A673 (cell line): Measurements from ENCODE around the gene ADAT3.

Source experiments
- EZH2 ChIP-seq: fragments of 200-600 bp; sonication (generic); IDR thresholded peaks from 2 replicates; pipeline ENCODE4 v1.6.1; 2017; ENCODE audit warnings: borderline replicate concordance, low read depth, mild to moderate bottlenecking, mixed read lengths, antibody characterized with exemption, low read length; ENCODE audit not compliant: poor library complexity, severe bottlenecking
- TF ChIP-seq, protein P1 (sequence below): fragments of 300-800, 200-600 bp; sonication (generic); conservative IDR thresholded peaks from 2 replicates; pipeline ENCODE4 v1.5.1; 2017; ENCODE audit warnings: low read depth, mild to moderate bottlenecking, antibody characterized with exemption, low read length, moderate library complexity, mixed read lengths

DNA sequence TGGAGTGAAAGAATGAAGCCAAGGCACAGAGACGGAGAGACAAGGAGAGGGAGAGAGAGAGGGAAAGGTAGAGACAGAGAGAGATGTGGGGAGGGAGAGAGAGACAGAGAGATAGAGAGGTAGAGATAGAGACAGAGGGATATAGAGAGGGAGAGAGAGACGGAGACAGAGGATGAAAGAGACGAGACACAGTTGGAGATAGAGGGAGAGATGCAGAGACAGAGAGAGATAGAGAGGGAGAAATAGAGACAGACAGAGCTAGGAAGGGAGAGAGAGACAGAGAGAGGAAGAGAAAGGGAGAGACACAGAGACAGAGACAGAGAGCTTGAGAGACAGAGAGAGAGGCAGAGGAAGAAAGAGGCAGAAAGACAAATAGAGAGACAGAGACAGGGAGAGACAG, 31.2 kb downstream of the ADAT3 start:
- TF ChIP-seq, protein P1, sequence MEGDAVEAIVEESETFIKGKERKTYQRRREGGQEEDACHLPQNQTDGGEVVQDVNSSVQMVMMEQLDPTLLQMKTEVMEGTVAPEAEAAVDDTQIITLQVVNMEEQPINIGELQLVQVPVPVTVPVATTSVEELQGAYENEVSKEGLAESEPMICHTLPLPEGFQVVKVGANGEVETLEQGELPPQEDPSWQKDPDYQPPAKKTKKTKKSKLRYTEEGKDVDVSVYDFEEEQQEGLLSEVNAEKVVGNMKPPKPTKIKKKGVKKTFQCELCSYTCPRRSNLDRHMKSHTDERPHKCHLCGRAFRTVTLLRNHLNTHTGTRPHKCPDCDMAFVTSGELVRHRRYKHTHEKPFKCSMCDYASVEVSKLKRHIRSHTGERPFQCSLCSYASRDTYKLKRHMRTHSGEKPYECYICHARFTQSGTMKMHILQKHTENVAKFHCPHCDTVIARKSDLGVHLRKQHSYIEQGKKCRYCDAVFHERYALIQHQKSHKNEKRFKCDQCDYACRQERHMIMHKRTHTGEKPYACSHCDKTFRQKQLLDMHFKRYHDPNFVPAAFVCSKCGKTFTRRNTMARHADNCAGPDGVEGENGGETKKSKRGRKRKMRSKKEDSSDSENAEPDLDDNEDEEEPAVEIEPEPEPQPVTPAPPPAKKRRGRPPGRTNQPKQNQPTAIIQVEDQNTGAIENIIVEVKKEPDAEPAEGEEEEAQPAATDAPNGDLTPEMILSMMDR: no peak
- no peak for TF ChIP-seq EZH2
